DND-41 (cell line): ENCODE measurements around the gene C14orf119.

Experiments used
- ATAC-seq: fragments of 200-7000 bp; cut with Tn5 transposase; 3 replicates; pipeline ENCODE4 v1.9.1; 2021; ENCODE audit warnings: low read depth; ENCODE audit not compliant: insufficient read depth
- DNase-seq: peaks from one replicate; pipeline ENCODE4 v3.0.0-alpha.2; 2020
- H2AFZ ChIP-seq: 2 replicates; pipeline ENCODE4 v1.6.0; 2012; ENCODE audit warnings: low read depth, low read length
- H3K27ac ChIP-seq: 2 replicates; pipeline ENCODE4 v1.5.1; 2012; ENCODE audit warnings: low read length, inconsistent platforms
- H3K27me3 ChIP-seq: fragments of 200-600 bp; sonication (generic); 2 replicates; pipeline ENCODE4 v1.6.0; 2012; ENCODE audit warnings: low read length, mild to moderate bottlenecking, inconsistent platforms; ENCODE audit not compliant: insufficient read depth, poor library complexity
- H3K36me3 ChIP-seq: 2 replicates; pipeline ENCODE4 v1.5.1; 2012; ENCODE audit warnings: low read length, inconsistent platforms; ENCODE audit not compliant: insufficient read depth
- H3K4me1 ChIP-seq: 2 replicates; pipeline ENCODE4 v1.5.1; 2012; ENCODE audit warnings: mild to moderate bottlenecking, low read length; ENCODE audit not compliant: insufficient read depth
- H3K4me2 ChIP-seq: 2 replicates; pipeline ENCODE4 v1.6.0; 2012; ENCODE audit warnings: mild to moderate bottlenecking, moderate library complexity, low read length, inconsistent platforms; ENCODE audit not compliant: insufficient read depth
- H3K4me3 ChIP-seq, 2 experiments: fragments of 200-600 bp in 1 of 2; shearing (Covaris generic) in 1 of 2; 2 replicates each; pipeline ENCODE4 v1.5.1; 2012 to 2016; ENCODE audit warnings: inconsistent platforms in 2 of 2, low read length in 2 of 2, mild to moderate bottlenecking in 2 of 2, low read depth in 1 of 2, moderate library complexity in 1 of 2
- H3K79me2 ChIP-seq: 2 replicates; pipeline ENCODE4 v1.6.0; 2012; ENCODE audit warnings: low read length, inconsistent platforms; ENCODE audit not compliant: insufficient read depth
- H3K9ac ChIP-seq: 2 replicates; pipeline ENCODE4 v1.6.0; 2012; ENCODE audit warnings: low read depth, mild to moderate bottlenecking, inconsistent platforms, low read length, moderate library complexity
- H3K9me3 ChIP-seq: 2 replicates; pipeline ENCODE4 v1.5.1; 2012; ENCODE audit warnings: low read length, moderate library complexity, mild to moderate bottlenecking, inconsistent platforms; ENCODE audit not compliant: insufficient read depth, severe bottlenecking
- H4K20me1 ChIP-seq: 2 replicates; pipeline ENCODE4 v1.6.0; 2012; ENCODE audit warnings: low read length; ENCODE audit not compliant: insufficient read depth
- EZH2 ChIP-seq: IDR thresholded peaks from 3 replicates; pipeline ENCODE4 v1.6.1; 2012; ENCODE audit warnings: borderline replicate concordance, low read depth, mild to moderate bottlenecking, moderate library complexity, low read length, inconsistent platforms; ENCODE audit not compliant: severe bottlenecking
- TF ChIP-seq, protein P1 (sequence below): IDR thresholded peaks from 2 replicates; pipeline ENCODE4 v1.5.1; 2012; ENCODE audit warnings: borderline replicate concordance, low read length, moderate library complexity, mild to moderate bottlenecking; ENCODE audit not compliant: poor library complexity, severe bottlenecking; ENCODE audit errors: extremely low read depth

Gene C14orf119

DNA sequence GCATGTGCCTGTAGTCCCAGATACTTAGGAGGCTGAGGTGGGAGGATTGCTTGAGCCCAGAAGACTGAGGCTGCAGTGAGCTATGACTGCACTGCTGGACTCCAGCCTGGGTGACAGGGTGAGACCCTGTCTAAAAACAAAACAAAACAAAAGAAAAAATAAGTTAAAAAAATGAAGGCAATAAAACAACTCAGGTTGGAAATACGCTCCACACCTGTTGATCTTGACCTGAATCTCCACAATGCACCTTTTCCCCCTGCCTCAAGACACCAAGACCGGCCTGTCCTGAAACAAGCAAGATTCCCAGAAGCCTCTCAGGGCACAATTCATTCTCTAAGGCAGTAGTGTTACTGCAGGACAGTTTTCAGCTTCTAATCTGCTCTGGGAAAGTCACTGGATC lies 44.6 kb downstream of the C14orf119 start:
- no peak for DNase-seq
- no peaks in the 10 kb centered on the region for H3K36me3 ChIP-seq
- no peak overlapping the region for H3K9ac ChIP-seq
- no peak overlapping the region for H3K4me2 ChIP-seq
- H2AFZ ChIP-seq, result no peak overlapping the region
- no peaks in the 10 kb centered on the region for H3K79me2 ChIP-seq
- H3K27ac ChIP-seq, result no peak overlapping the region
- TF ChIP-seq, protein P1, sequence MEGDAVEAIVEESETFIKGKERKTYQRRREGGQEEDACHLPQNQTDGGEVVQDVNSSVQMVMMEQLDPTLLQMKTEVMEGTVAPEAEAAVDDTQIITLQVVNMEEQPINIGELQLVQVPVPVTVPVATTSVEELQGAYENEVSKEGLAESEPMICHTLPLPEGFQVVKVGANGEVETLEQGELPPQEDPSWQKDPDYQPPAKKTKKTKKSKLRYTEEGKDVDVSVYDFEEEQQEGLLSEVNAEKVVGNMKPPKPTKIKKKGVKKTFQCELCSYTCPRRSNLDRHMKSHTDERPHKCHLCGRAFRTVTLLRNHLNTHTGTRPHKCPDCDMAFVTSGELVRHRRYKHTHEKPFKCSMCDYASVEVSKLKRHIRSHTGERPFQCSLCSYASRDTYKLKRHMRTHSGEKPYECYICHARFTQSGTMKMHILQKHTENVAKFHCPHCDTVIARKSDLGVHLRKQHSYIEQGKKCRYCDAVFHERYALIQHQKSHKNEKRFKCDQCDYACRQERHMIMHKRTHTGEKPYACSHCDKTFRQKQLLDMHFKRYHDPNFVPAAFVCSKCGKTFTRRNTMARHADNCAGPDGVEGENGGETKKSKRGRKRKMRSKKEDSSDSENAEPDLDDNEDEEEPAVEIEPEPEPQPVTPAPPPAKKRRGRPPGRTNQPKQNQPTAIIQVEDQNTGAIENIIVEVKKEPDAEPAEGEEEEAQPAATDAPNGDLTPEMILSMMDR, result no peak
- TF ChIP-seq EZH2, result no peak
- peaks cover 2% of the 10 kb centered on the region; the same call in 1 of the 2 replicates for H4K20me1 ChIP-seq
- no peak for ATAC-seq
- H3K4me3 ChIP-seq, result no peak overlapping the region
- H3K4me1 ChIP-seq, result no peaks in the 10 kb centered on the region
- H3K27me3 ChIP-seq, result peaks cover 55% of the 10 kb centered on the region
- no peaks in the 10 kb centered on the region for H3K9me3 ChIP-seq

DNA sequence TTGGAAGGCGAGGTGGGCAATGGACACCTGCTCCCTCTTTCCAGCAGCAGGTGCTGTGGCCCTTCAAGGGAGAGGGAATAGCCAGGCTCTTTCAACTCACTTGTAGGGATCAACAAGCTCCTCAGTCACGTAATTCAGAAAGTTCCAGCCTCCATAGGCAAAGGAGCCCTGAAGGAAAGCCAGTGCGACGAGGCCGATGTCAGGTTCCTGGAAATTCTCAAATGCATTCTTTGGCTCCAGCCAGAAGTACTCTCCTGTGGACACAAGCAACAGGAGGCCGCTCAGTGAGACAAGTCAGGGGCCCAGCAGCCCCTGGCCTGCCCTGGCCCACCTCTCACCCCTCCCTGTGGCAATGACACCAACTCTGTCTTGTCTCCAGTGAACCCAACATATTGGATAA lies 45.1 kb downstream of the C14orf119 start:
- Histone ChIP-seq H3K4me2 (no peak overlapping the region), H3K36me3 (no peaks in the 10 kb centered on the region), H2AFZ (no peak overlapping the region), H3K4me3 (no peak overlapping the region), H3K4me1 (no peaks in the 10 kb centered on the region), H3K79me2 (no peaks in the 10 kb centered on the region), H3K27ac (no peak overlapping the region), H3K9me3 (no peaks in the 10 kb centered on the region), H4K20me1 (peaks cover 2% of the 10 kb centered on the region; the same call in 1 of the 2 replicates), H3K27me3 (peaks cover 55% of the 10 kb centered on the region), H3K9ac (no peak overlapping the region)
- no peak for ATAC-seq
- TF ChIP-seq, protein P1, result no peak
- no peak for TF ChIP-seq EZH2
- DNase-seq, result no peak

DNA sequence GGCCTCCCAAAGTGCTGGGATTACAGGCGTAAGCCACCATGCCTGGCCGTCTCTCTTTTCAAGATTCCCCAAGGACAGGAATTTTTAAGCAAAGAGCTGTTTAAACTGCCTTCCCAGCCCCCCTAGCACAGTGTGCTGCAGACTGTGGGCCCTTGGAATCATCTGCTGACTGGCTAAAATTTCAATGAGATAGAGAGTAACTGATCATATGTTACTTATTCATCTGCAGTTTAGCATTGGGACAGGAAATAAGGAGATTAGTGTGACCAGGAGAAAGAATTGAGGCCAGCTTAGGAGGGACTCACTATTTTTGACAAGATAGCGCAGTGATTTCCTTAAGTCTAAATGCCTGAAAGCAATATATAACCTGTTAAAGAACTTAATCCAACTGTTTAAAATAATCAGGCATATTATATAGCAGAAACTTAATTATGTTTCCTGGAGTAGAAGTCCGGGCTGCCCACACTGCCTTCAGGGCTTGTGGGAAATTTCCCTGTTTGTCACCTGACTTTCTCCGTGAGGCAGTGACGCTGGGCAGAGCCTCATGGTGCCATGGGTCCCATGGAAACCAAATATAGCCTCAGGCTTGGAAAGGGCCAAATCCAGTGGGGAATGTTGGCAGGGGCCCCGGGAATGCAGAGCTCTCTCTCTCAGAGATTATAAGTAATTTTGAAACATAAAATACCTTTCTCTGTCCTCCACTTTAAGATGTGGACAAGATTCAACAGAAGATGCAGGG lies 46.6 kb downstream of the C14orf119 start:
- H3K36me3 ChIP-seq, result no peaks in the 10 kb centered on the region
- H3K9ac ChIP-seq, result no peak overlapping the region
- TF ChIP-seq, protein P1, result no peak
- TF ChIP-seq EZH2, result no peak
- ATAC-seq (no peak), DNase-seq (no peak)
- no peak overlapping the region for H2AFZ ChIP-seq
- no peak overlapping the region for H3K4me3 ChIP-seq
- H3K4me2 ChIP-seq, result no peak overlapping the region
- no peaks in the 10 kb centered on the region for H3K4me1 ChIP-seq
- H3K27ac ChIP-seq, result no peak overlapping the region
- H3K27me3 ChIP-seq, result peaks cover 55% of the 10 kb centered on the region
- H3K79me2 ChIP-seq, result no peaks in the 10 kb centered on the region
- H4K20me1 ChIP-seq, result peaks cover 2% of the 10 kb centered on the region; the same call in 1 of the 2 replicates
- no peaks in the 10 kb centered on the region for H3K9me3 ChIP-seq
